Endothelial cell of umbilical vein (primary cell): ENCODE results near the gene TGFBR2.

Experiments used
- CTCF ChIP-seq, 2 donors: IDR thresholded peaks; 1 replicate in 1 of 2; 2 replicates in 1 of 2; pipeline ENCODE4 v1.5.1; 2011; ENCODE audit warnings: low read length in 2 of 2, mild to moderate bottlenecking in 2 of 2, moderate library complexity in 2 of 2, control low read depth in 1 of 2, inconsistent platforms in 1 of 2, low read depth in 1 of 2; ENCODE audit not compliant: insufficient read depth in 1 of 2; ENCODE audit errors: extremely low read depth in 1 of 2
- POLR2A ChIP-seq: IDR thresholded peaks from 2 replicates; pipeline ENCODE4 v1.6.1; 2012; ENCODE audit warnings: low read depth, mild to moderate bottlenecking, control low read depth, low read length

GRCh38 chr3:30644615-30645014 is 38.2 kb downstream of the TGFBR2 start:
- TF ChIP-seq CTCF (IDR thresholded peaks at IDR 0.05; ENCODE audit: extremely low read depth in 1 of 2, insufficient read depth in 1 of 2, low read depth in 1 of 2, low read length in 2 of 2) (no peak), POLR2A (no peak)
